Raji (cell line): ENCODE data around the gene SLC9A3.

Experiments used
- POLR2A ChIP-seq: IDR thresholded peaks from 2 replicates; pipeline ENCODE4 v1.6.1; 2011; ENCODE audit warnings: low read depth, low read length, control low read depth; ENCODE audit not compliant: insufficient read depth

Gene SLC9A3

DNA sequence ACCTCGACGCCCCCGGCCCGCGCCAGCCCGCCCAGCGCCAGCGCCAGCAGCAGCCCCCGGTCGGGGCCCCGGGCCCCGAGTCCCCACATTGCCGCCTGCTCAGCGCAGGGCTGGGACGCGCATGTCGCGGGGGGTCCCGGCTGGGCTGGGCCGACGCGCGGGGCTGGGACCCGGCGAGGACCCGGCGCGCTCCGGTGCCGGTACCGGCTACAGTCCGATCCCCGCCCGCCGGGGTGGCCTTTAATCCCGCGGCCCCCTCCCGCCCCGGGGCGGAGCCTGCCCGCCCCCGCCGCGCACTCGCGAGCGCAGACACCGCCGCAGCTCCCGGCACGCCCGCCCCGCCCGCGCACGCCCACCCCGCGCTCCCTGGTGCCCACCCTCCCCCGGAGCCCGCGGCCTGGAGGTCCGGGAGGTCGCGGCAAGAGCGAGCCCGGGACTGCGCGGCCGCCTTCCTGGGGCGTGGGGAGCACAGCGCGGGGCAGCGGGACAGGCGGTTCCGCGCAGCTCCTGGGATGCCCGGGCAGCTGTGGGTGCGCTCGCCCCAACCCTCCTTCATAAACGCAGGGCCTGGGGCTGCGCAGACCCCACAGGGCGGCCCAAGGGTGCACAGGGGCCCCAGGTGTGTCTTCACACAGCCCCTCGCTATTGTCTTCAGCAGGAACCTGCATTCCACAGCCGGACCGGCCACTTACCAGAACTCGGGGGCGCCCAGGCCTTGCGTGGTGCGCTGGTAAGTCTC lies at the start of gene SLC9A3:
SLC9A3 (minus strand) TSS at position 216 of the 739 bp plus-strand sequence.
- TF ChIP-seq POLR2A: no peak

GRCh38 chr5:573976-574375 lies 49.7 kb upstream of the SLC9A3 start:
- TF ChIP-seq POLR2A: no peak

GRCh38 chr5:573206-573605 lies 49.0 kb upstream of the SLC9A3 start:
- TF ChIP-seq POLR2A: no peak

DNA sequence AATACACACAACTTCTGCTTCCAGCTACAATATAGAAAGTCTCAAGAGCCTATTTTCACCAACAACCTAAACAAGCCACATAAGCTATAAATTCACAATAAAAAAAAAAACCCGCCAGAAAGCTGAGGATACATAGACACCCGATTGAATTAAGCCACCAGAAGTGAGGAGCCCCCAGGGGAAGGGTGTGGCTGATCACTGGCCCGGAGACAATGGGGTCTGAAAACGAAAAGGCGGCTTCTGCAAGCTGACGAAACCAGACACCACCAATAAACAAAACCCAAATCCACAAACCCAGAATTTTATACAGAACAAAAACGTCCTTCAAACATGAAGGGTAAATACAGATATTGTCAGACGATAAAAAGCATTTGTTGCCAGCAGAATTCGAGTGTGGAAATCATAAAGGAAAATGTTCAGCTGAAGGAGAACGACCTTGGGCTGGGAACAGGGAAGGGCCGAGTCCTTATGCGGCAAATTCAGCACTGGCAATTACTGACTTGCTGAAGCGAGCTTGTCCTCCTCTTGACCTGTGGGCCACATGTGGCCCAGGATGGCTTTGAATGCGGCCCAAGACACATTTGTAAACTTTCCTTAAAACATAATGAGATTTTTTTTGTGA lies 48.3 kb upstream of the SLC9A3 start:
- no peak for TF ChIP-seq POLR2A

- no peak for TF ChIP-seq POLR2A
These were observed 47.5 kb upstream of the SLC9A3 start for GRCh38 chr5:571791-572190.

DNA sequence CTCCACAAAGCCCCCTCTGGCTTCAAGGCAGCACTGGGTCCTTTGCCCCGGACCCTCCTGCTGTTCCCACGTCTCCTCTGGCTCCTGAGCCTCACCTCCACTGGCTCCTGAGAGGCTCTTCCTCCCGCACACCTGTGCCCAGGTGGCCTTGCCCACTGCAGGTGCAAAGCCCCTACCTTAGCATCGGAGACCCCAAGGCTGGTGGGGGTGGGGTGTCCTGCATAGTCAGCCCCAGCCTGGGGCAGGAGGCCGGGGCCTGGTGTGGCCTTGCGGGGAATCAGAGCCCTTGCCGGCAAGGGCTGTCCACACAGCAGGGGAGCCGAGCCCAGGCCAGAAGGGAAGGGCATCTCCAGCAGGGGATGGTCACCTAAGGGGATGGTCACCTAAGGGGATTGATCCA lies 46.6 kb upstream of the SLC9A3 start:
- TF ChIP-seq POLR2A: no peak

- no peak for TF ChIP-seq POLR2A
These were observed 46.2 kb upstream of the SLC9A3 start for GRCh38 chr5:570446-570845.

- TF ChIP-seq POLR2A: no peak
These were observed 45.7 kb upstream of the SLC9A3 start for GRCh38 chr5:569868-570361.

GRCh38 chr5:569358-569867 lies 45.2 kb upstream of the SLC9A3 start:
- no peak for TF ChIP-seq POLR2A

DNA sequence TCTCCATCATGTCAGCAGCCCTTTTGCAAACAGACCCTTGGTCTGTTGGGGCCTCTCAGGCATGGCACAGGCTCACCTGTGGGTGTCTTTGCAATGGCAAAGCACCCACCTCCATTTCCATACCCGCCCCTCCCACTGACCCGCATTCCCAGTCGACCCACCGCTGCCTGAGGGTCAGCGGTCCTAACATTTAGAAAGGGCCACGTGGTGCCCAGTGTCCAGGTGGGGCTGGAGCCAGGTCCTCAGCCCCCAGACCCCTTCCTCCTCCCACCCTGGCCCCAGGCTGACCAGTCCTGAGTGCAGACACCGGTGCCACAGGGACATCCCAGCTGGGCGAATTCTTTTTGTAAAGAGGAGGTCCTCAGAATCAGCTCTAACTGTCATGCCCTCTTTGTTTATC lies 44.6 kb upstream of the SLC9A3 start:
- TF ChIP-seq POLR2A: no peak

- no peak for TF ChIP-seq POLR2A
These were observed 44.0 kb upstream of the SLC9A3 start for GRCh38 chr5:568061-568781.

DNA sequence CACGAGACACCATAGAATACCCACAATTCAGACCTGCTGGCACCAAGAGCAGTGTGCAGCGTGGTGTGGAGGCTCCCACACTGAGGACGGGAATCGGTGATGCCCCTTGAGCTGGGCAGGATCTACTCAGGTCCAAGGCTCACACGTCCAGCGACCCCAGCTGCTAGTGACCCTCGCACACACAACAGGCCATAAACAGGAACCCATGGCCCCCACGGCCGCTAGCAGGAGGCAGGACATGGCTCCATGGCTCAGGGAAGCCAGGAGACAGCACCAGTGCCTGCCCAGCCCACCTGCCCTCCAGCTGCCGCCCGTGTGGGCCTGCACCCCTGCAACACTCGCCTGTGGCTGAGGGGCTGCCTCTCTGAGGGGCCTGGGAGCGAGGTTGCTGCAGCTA lies 43.4 kb upstream of the SLC9A3 start:
- TF ChIP-seq POLR2A: no peak

DNA sequence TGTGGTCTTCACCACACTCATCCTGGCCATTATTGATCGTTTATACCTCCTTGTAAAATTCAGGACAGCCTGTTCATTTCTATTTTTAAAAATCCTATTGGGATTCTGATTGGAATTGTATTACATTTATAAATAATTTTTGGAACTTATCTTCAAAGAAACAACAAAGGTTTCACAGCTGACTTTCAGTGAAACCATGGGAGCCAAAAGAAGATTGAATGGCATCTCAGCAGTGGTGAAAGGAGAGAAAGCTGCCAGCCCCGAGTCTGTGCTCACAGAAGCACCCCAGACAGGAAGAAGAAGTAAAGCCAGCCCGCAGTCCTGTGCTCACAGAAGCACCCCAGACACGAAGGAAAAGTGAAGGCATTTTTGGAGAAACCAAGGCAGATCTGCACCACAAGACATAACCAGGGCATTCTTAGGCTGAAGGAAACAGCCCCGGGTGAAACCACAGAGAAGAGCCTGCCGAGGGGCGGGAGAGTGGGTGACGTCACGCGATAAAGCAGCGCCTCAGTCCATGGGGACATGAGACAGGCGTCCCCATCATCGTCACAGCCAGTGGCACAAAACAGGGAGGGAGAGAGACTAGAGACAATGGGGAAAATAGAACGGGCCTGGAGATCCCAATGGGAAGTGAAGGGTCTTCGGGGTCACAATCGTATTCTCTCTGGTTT lies 42.5 kb upstream of the SLC9A3 start:
- TF ChIP-seq POLR2A: no peak

DNA sequence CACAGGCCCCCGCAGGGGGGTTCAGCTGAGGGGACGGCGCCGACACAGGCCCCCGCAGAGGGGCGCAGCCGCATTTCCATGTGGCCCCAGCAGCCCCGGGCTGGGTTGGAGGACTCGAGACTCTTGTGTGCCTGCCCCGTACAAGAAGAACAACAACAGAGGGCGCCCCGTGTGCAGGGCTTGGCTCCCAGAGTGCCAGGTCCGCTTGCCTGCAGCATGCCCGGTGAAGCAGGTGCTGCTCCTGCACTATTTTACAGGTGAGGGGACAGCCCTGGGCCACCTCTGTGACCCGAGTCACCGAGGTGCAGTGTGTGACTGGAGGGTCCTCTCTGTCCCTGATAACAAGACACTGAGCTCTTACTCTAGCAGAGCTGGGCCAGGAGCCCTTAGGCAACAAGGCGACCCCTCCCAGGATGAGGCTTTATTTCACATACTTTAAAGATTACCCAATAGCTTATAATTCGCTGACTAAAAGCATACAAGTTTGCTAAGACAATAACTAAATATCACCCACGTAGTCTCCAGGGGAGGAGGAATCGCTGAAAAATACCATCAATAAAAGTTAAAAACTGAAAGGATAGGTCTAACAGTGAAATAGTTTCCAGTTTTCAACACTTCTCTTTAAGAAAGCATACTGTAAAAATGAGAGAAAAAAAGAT lies 41.7 kb upstream of the SLC9A3 start:
- no peak for TF ChIP-seq POLR2A

- no peak for TF ChIP-seq POLR2A
These were observed 37.2 kb upstream of the SLC9A3 start for GRCh38 chr5:561408-561807.
